IMR-90 (cell line): ENCODE data around the gene CNNM3. TPM values are rescaled to one million over a fixed set of nuclear protein-coding genes. Genes with fewer than 3 reads are reported as not detected.

Experiments
- ATAC-seq: fragments of 200-7000 bp; cut with Tn5 transposase; 2 replicates; pipeline ENCODE4 v1.9.1; 2020; ENCODE audit warnings: low read depth, mild to moderate bottlenecking, moderate library complexity
- BruUV-seq: library from RNA; stranded (reverse); fragments of 400-500 nt; replicated peaks from 2 replicates; lab custom pipeline; 2021; lab: Mats Ljungman, UMichigan
- CTCF ChIA-PET: fragments of 300-600 bp; formaldehyde crosslinking; extraction: SDS; loops from one replicate; lab custom pipeline; 2021; ENCODE audit warnings: antibody characterized with exemption; lab: Yijun Ruan, JAX
- POLR2A ChIA-PET: fragments of 300-600 bp; sonication (Branson Sonifier 250); formaldehyde crosslinking; loops from one replicate; lab custom pipeline; 2022; ENCODE audit warnings: antibody characterized with exemption; ENCODE audit not compliant: unreplicated experiment; lab: Charles Lee
- DNase-seq: peaks from one replicate; pipeline ENCODE4 v3.0.0; 2013
- H2AFZ ChIP-seq: replicated peaks from 2 replicates; pipeline ENCODE3; 2013; ENCODE audit warnings: low read length, mild to moderate bottlenecking; ENCODE audit not compliant: poor library complexity
- H2AK5ac ChIP-seq: 2 replicates; pipeline ENCODE4 v1.6.1; 2013; ENCODE audit warnings: low read depth, low read length, inconsistent platforms
- H2AK9ac ChIP-seq: replicated peaks from 2 replicates; pipeline ENCODE3; 2013; ENCODE audit warnings: mild to moderate bottlenecking, low read depth, low read length, moderate library complexity; ENCODE audit not compliant: poor library complexity
- H2BK120ac ChIP-seq: 2 replicates; pipeline ENCODE4 v1.6.1; 2013; ENCODE audit warnings: low read depth, low read length, inconsistent platforms
- H2BK15ac ChIP-seq: 3 replicates; pipeline ENCODE4 v1.6.1; 2013; ENCODE audit warnings: low read depth, low read length, inconsistent platforms
- H2BK20ac ChIP-seq: 2 replicates; pipeline ENCODE4 v1.6.1; 2013; ENCODE audit warnings: low read depth, mild to moderate bottlenecking, inconsistent platforms, low read length, moderate library complexity
- H2BK5ac ChIP-seq: 2 replicates; pipeline ENCODE4 v1.6.1; 2013; ENCODE audit warnings: mild to moderate bottlenecking, low read depth, low read length, inconsistent platforms; ENCODE audit not compliant: poor library complexity, severe bottlenecking
- H3K14ac ChIP-seq: replicated peaks from 2 replicates; pipeline ENCODE4 v1.6.1; 2013; ENCODE audit warnings: low read depth, low read length, inconsistent platforms
- H3K18ac ChIP-seq: 2 replicates; pipeline ENCODE4 v1.6.1; 2013; ENCODE audit warnings: low read depth, low read length, control low read depth
- H3K23ac ChIP-seq: 2 replicates; pipeline ENCODE4 v1.6.1; 2013; ENCODE audit warnings: low read depth, low read length, inconsistent platforms
- H3K27ac ChIP-seq: 2 replicates; pipeline ENCODE4 v1.5.1; 2013; ENCODE audit warnings: mild to moderate bottlenecking, control low read depth, low read length; ENCODE audit not compliant: insufficient read depth
- H3K27me3 ChIP-seq: 2 replicates; pipeline ENCODE4 v1.6.1; 2013; ENCODE audit warnings: low read length; ENCODE audit not compliant: control insufficient read depth, insufficient read depth
- H3K36me3 ChIP-seq: 2 replicates; pipeline ENCODE4 v1.6.1; 2013; ENCODE audit warnings: low read length, mixed read lengths; ENCODE audit not compliant: control insufficient read depth, insufficient read depth
- H3K4ac ChIP-seq: 2 replicates; pipeline ENCODE4 v1.6.1; 2013; ENCODE audit warnings: low read depth, low read length, inconsistent platforms
- H3K4me1 ChIP-seq: 2 replicates; pipeline ENCODE4 v1.6.1; 2013; ENCODE audit warnings: low read length, mixed read lengths; ENCODE audit not compliant: control insufficient read depth, insufficient read depth
- H3K4me2 ChIP-seq: 2 replicates; pipeline ENCODE4 v1.6.1; 2013; ENCODE audit warnings: low read depth, mild to moderate bottlenecking, control low read depth, low read length, moderate library complexity
- H3K4me3 ChIP-seq: 2 replicates; pipeline ENCODE4 v1.5.1; 2013; ENCODE audit warnings: low read depth, mild to moderate bottlenecking, control low read depth, low read length, moderate library complexity; ENCODE audit not compliant: insufficient read depth
- H3K56ac ChIP-seq: 2 replicates; pipeline ENCODE4 v1.6.1; 2013; ENCODE audit warnings: low read length, inconsistent platforms; ENCODE audit not compliant: insufficient read depth; ENCODE audit errors: extremely low read depth
- H3K79me1 ChIP-seq, 2 experiments: 2 replicates each; pipeline ENCODE4 v1.6.1; 2013; ENCODE audit warnings: low read length in 2 of 2, inconsistent platforms in 1 of 2, low read depth in 1 of 2
- H3K9ac ChIP-seq: 2 replicates; pipeline ENCODE4 v1.6.1; 2013; ENCODE audit warnings: low read depth, low read length, control low read depth
- H3K9me1 ChIP-seq: 2 replicates; pipeline ENCODE4 v1.6.1; 2013; ENCODE audit warnings: low read length, inconsistent platforms; ENCODE audit not compliant: insufficient read depth
- H3K9me3 ChIP-seq: 2 replicates; pipeline ENCODE4 v1.6.1; 2013; ENCODE audit warnings: low read length; ENCODE audit not compliant: control insufficient read depth, insufficient read depth
- H4K20me1 ChIP-seq: 2 replicates; pipeline ENCODE4 v1.6.1; 2013; ENCODE audit warnings: low read length, inconsistent platforms; ENCODE audit not compliant: insufficient read depth
- H4K5ac ChIP-seq: 2 replicates; pipeline ENCODE4 v1.6.1; 2013; ENCODE audit warnings: mild to moderate bottlenecking, low read depth, low read length, control low read depth
- H4K8ac ChIP-seq, 2 experiments: 2 replicates each; pipeline ENCODE4 v1.6.1; 2013; ENCODE audit warnings: low read depth in 2 of 2, low read length in 2 of 2, control low read depth in 1 of 2, inconsistent platforms in 1 of 2
- H4K91ac ChIP-seq: 2 replicates; pipeline ENCODE4 v1.6.1; 2013; ENCODE audit warnings: low read depth, low read length, inconsistent platforms; ENCODE audit not compliant: insufficient read depth
- BHLHE40 ChIP-seq: fragments of 150-350 bp; IDR thresholded peaks from 2 replicates; pipeline ENCODE4 v1.6.1; 2016; ENCODE audit warnings: mild to moderate bottlenecking, low read depth, low read length
- CTCF ChIP-seq: conservative IDR thresholded peaks from 2 replicates; pipeline ENCODE4 v1.5.1; 2012; ENCODE audit warnings: mild to moderate bottlenecking, low read depth, low read length, improper control_type of control experiment
- ELK1 ChIP-seq: fragments of 150-350 bp; IDR thresholded peaks from 2 replicates; pipeline ENCODE4 v1.6.1; 2016; ENCODE audit warnings: low read depth, mild to moderate bottlenecking, low read length, moderate library complexity, borderline replicate concordance
- FOS ChIP-seq: fragments of 150-350 bp; IDR thresholded peaks from 2 replicates; pipeline ENCODE4 v1.6.1; 2016; ENCODE audit warnings: low read depth, low read length
- MAFK ChIP-seq: IDR thresholded peaks from 2 replicates; pipeline ENCODE4 v1.6.1; 2012; ENCODE audit warnings: low read depth, low read length, improper control_type of control experiment
- MAZ ChIP-seq: IDR thresholded peaks from 2 replicates; pipeline ENCODE4 v1.6.1; 2012; ENCODE audit warnings: low read depth, mild to moderate bottlenecking, low read length, improper control_type of control experiment, moderate library complexity, borderline replicate concordance
- MXI1 ChIP-seq: IDR thresholded peaks from 2 replicates; pipeline ENCODE4 v1.6.1; 2012; ENCODE audit warnings: low read depth, mild to moderate bottlenecking, low read length, moderate library complexity, borderline replicate concordance
- NFE2L2 ChIP-seq: fragments of 150-350 bp; IDR thresholded peaks from 2 replicates; pipeline ENCODE4 v1.6.1; 2016; ENCODE audit warnings: low read depth, mild to moderate bottlenecking, low read length
- RAD21 ChIP-seq: IDR thresholded peaks from 2 replicates; pipeline ENCODE4 v1.6.1; 2012; ENCODE audit warnings: low read length, improper control_type of control experiment
- RCOR1 ChIP-seq: IDR thresholded peaks from 2 replicates; pipeline ENCODE4 v1.6.1; 2012; ENCODE audit warnings: mild to moderate bottlenecking, low read length, improper control_type of control experiment; ENCODE audit not compliant: insufficient replicate concordance
- RFX5 ChIP-seq: IDR thresholded peaks from 2 replicates; pipeline ENCODE4 v1.8.0; 2012; ENCODE audit warnings: low read depth, mild to moderate bottlenecking, low read length, moderate library complexity
- SMC3 ChIP-seq: fragments of 150-350 bp; IDR thresholded peaks from 2 replicates; pipeline ENCODE4 v1.6.1; 2016; ENCODE audit warnings: low read depth, mild to moderate bottlenecking, antibody characterized with exemption, low read length, moderate library complexity
- WGBS, 2 experiments: methylation state at CpG; one replicate each; pipeline versions ENCODE4 v1.1.5 to v1.1.7; 2013; ENCODE audit warnings: missing lambda C conversion rate in 2 of 2; ENCODE audit not compliant: insufficient read length in 1 of 2; ENCODE audit errors: extremely low coverage in 2 of 2; 5-methylcytosine and 5-hydroxymethylcytosine counted together
- dilution Hi-C: fragments of 300-500 bp; cut with HindIII; formaldehyde crosslinking; loops from one replicate; pipeline ENCODE4 v1.14.3; 2018; ENCODE audit warnings: low sequenced_read_pairs; ENCODE audit not compliant: unreplicated experiment
- in situ Hi-C: fragments of 300-500 bp; cut with MboI; formaldehyde crosslinking; loops from 3 replicates; pipeline ENCODE4 v1.14.3; 2019; ENCODE audit warnings: low sequenced_read_pairs, inconsistent platforms, mixed read lengths
- intact Hi-C: fragments of 100-400 bp; cut with micrococcal nuclease; formaldehyde crosslinking; loops from 2 replicates; pipeline ENCODE4 v1.10.0; 2022
- polyA plus RNA-seq, 3 experiments: library from polyadenylated mRNA; depleted of rRNA; stranded (reverse); fragments of >200 nt; gene quantifications; 2 replicates each; pipeline ENCODE4 v1.2.3, GENCODE V29; 2012; ENCODE audit warnings: low replicate concordance in 1 of 3
- total RNA-seq: library from RNA; depleted of rRNA; stranded (reverse); fragments of >200 nt; gene quantifications from 2 replicates; pipeline ENCODE4 v1.2.3, GENCODE V29; 2012

CNNM3 gene
- total and polyA plus RNA-seq, 2 of the 4 experiments (the other 2 are of a cell fraction), result 2.3 to 6.1 TPM

DNA sequence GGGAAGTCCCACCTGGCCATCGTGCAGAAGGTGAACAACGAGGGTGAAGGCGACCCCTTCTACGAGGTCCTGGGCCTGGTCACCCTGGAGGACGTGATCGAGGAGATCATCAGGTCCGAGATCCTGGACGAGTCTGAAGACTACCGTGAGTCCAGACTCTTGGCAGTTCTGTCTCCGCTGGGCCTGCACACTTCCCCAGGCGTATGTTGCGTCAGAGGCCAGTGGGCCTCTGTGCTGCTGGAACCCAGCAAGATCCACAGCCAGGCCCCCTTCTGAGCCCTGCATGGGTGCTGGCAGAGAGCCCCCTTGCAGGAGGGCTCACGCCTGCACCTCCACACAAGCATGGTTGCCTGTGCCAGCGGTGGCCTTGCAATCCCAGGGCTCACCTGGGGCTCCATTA, 9.0 kb downstream of the CNNM3 start (continued):
- no peak for TF ChIP-seq ELK1

GRCh38 chr2:96826546-96827278, 10.6 kb downstream of the CNNM3 start:
- Histone ChIP-seq H2BK15ac (no peak overlapping the region), H3K18ac (no peak overlapping the region), H3K79me1 (peaks cover 11 to 29% of the 10 kb centered on the region in 2 experiments), H2AK5ac (no peak overlapping the region), H2BK120ac (no peak overlapping the region), H3K9me1 (peaks cover 12% of the 10 kb centered on the region; the same call in 1 of the 2 replicates), H2BK5ac (no peak overlapping the region), H3K4me1 (peaks cover 8% of the 10 kb centered on the region; the same call in 1 of the 2 replicates), H3K4ac (no peak overlapping the region), H2AFZ (no peak overlapping the region), H4K5ac (no peak overlapping the region), H3K56ac (no peak overlapping the region), H3K23ac (no peak overlapping the region), H3K9me3 (no peaks in the 10 kb centered on the region), H4K20me1 (peaks cover 20% of the 10 kb centered on the region; the same call in 1 of the 2 replicates), H3K9ac (no peak overlapping the region), H3K14ac (no peak overlapping the region), H3K4me3 (no peak overlapping the region), H4K8ac (no peak overlapping the region), H3K27ac (no peak overlapping the region), H2AK9ac (no peak overlapping the region), H4K91ac (no peak overlapping the region), H3K36me3 (peaks cover 30% of the 10 kb centered on the region), H3K27me3 (no peaks in the 10 kb centered on the region), H2BK20ac (no peak overlapping the region), H3K4me2 (no peak overlapping the region)
- POLR2A ChIA-PET, result no interaction called here
- intact Hi-C loops, result no loop called here
- CTCF ChIA-PET, result no interaction called here
- 79% methylated on average over 7 of the region's 22 CpGs; no CpG with 5 or more reads in 1 of the 2 experiments for WGBS, 2 experiments
- in situ Hi-C loops, result no loop called here
- ATAC-seq (no peak), DNase-seq (no peak)
- no TSS peak for BruUV-seq
- dilution Hi-C loops, result no loop called here
- TF ChIP-seq NFE2L2 (no peak), CTCF (no peak), RFX5 (no peak), ELK1 (no peak), MAZ (no peak), SMC3 (no peak), BHLHE40 (no peak), MAFK (no peak), MXI1 (no peak), FOS (no peak), RCOR1 (no peak), RAD21 (no peak)
